IMR-90 (cell line): ENCODE results near the gene TNNI3K. TPM values are rescaled to one million over a fixed set of nuclear protein-coding genes. Genes with fewer than 3 reads are reported as not detected.

ENCODE experiments used
- ATAC-seq: fragments of 200-7000 bp; cut with Tn5 transposase; 2 replicates; pipeline ENCODE4 v1.9.1; 2020; ENCODE audit warnings: low read depth, mild to moderate bottlenecking, moderate library complexity
- BruUV-seq: library from RNA; stranded (reverse); fragments of 400-500 nt; replicated peaks from 2 replicates; lab custom pipeline; 2021; lab: Mats Ljungman, UMichigan
- CTCF ChIA-PET: fragments of 300-600 bp; formaldehyde crosslinking; extraction: SDS; loops from one replicate; lab custom pipeline; 2021; ENCODE audit warnings: antibody characterized with exemption; lab: Yijun Ruan, JAX
- POLR2A ChIA-PET: fragments of 300-600 bp; sonication (Branson Sonifier 250); formaldehyde crosslinking; loops from one replicate; lab custom pipeline; 2022; ENCODE audit warnings: antibody characterized with exemption; ENCODE audit not compliant: unreplicated experiment; lab: Charles Lee
- DNase-seq: peaks from one replicate; pipeline ENCODE4 v3.0.0; 2013
- H2AFZ ChIP-seq: replicated peaks from 2 replicates; pipeline ENCODE3; 2013; ENCODE audit warnings: low read length, mild to moderate bottlenecking; ENCODE audit not compliant: poor library complexity
- H2AK5ac ChIP-seq: 2 replicates; pipeline ENCODE4 v1.6.1; 2013; ENCODE audit warnings: low read depth, low read length, inconsistent platforms
- H2AK9ac ChIP-seq: replicated peaks from 2 replicates; pipeline ENCODE3; 2013; ENCODE audit warnings: mild to moderate bottlenecking, low read depth, low read length, moderate library complexity; ENCODE audit not compliant: poor library complexity
- H2BK120ac ChIP-seq: 2 replicates; pipeline ENCODE4 v1.6.1; 2013; ENCODE audit warnings: low read depth, low read length, inconsistent platforms
- H2BK15ac ChIP-seq: 3 replicates; pipeline ENCODE4 v1.6.1; 2013; ENCODE audit warnings: low read depth, low read length, inconsistent platforms
- H2BK20ac ChIP-seq: 2 replicates; pipeline ENCODE4 v1.6.1; 2013; ENCODE audit warnings: low read depth, mild to moderate bottlenecking, inconsistent platforms, low read length, moderate library complexity
- H2BK5ac ChIP-seq: 2 replicates; pipeline ENCODE4 v1.6.1; 2013; ENCODE audit warnings: mild to moderate bottlenecking, low read depth, low read length, inconsistent platforms; ENCODE audit not compliant: poor library complexity, severe bottlenecking
- H3K14ac ChIP-seq: replicated peaks from 2 replicates; pipeline ENCODE4 v1.6.1; 2013; ENCODE audit warnings: low read depth, low read length, inconsistent platforms
- H3K18ac ChIP-seq: 2 replicates; pipeline ENCODE4 v1.6.1; 2013; ENCODE audit warnings: low read depth, low read length, control low read depth
- H3K23ac ChIP-seq: 2 replicates; pipeline ENCODE4 v1.6.1; 2013; ENCODE audit warnings: low read depth, low read length, inconsistent platforms
- H3K27ac ChIP-seq: 2 replicates; pipeline ENCODE4 v1.5.1; 2013; ENCODE audit warnings: mild to moderate bottlenecking, control low read depth, low read length; ENCODE audit not compliant: insufficient read depth
- H3K27me3 ChIP-seq: 2 replicates; pipeline ENCODE4 v1.6.1; 2013; ENCODE audit warnings: low read length; ENCODE audit not compliant: control insufficient read depth, insufficient read depth
- H3K36me3 ChIP-seq: 2 replicates; pipeline ENCODE4 v1.6.1; 2013; ENCODE audit warnings: low read length, mixed read lengths; ENCODE audit not compliant: control insufficient read depth, insufficient read depth
- H3K4ac ChIP-seq: 2 replicates; pipeline ENCODE4 v1.6.1; 2013; ENCODE audit warnings: low read depth, low read length, inconsistent platforms
- H3K4me1 ChIP-seq: 2 replicates; pipeline ENCODE4 v1.6.1; 2013; ENCODE audit warnings: low read length, mixed read lengths; ENCODE audit not compliant: control insufficient read depth, insufficient read depth
- H3K4me2 ChIP-seq: 2 replicates; pipeline ENCODE4 v1.6.1; 2013; ENCODE audit warnings: low read depth, mild to moderate bottlenecking, control low read depth, low read length, moderate library complexity
- H3K4me3 ChIP-seq: 2 replicates; pipeline ENCODE4 v1.5.1; 2013; ENCODE audit warnings: low read depth, mild to moderate bottlenecking, control low read depth, low read length, moderate library complexity; ENCODE audit not compliant: insufficient read depth
- H3K56ac ChIP-seq: 2 replicates; pipeline ENCODE4 v1.6.1; 2013; ENCODE audit warnings: low read length, inconsistent platforms; ENCODE audit not compliant: insufficient read depth; ENCODE audit errors: extremely low read depth
- H3K79me1 ChIP-seq, 2 experiments: 2 replicates each; pipeline ENCODE4 v1.6.1; 2013; ENCODE audit warnings: low read length in 2 of 2, inconsistent platforms in 1 of 2, low read depth in 1 of 2
- H3K9ac ChIP-seq: 2 replicates; pipeline ENCODE4 v1.6.1; 2013; ENCODE audit warnings: low read depth, low read length, control low read depth
- H3K9me1 ChIP-seq: 2 replicates; pipeline ENCODE4 v1.6.1; 2013; ENCODE audit warnings: low read length, inconsistent platforms; ENCODE audit not compliant: insufficient read depth
- H3K9me3 ChIP-seq: 2 replicates; pipeline ENCODE4 v1.6.1; 2013; ENCODE audit warnings: low read length; ENCODE audit not compliant: control insufficient read depth, insufficient read depth
- H4K20me1 ChIP-seq: 2 replicates; pipeline ENCODE4 v1.6.1; 2013; ENCODE audit warnings: low read length, inconsistent platforms; ENCODE audit not compliant: insufficient read depth
- H4K5ac ChIP-seq: 2 replicates; pipeline ENCODE4 v1.6.1; 2013; ENCODE audit warnings: mild to moderate bottlenecking, low read depth, low read length, control low read depth
- H4K8ac ChIP-seq, 2 experiments: 2 replicates each; pipeline ENCODE4 v1.6.1; 2013; ENCODE audit warnings: low read depth in 2 of 2, low read length in 2 of 2, control low read depth in 1 of 2, inconsistent platforms in 1 of 2
- H4K91ac ChIP-seq: 2 replicates; pipeline ENCODE4 v1.6.1; 2013; ENCODE audit warnings: low read depth, low read length, inconsistent platforms; ENCODE audit not compliant: insufficient read depth
- BHLHE40 ChIP-seq: fragments of 150-350 bp; IDR thresholded peaks from 2 replicates; pipeline ENCODE4 v1.6.1; 2016; ENCODE audit warnings: mild to moderate bottlenecking, low read depth, low read length
- CEBPB ChIP-seq: IDR thresholded peaks from 2 replicates; pipeline ENCODE4 v1.6.1; 2012; ENCODE audit warnings: low read depth, low read length, improper control_type of control experiment
- CTCF ChIP-seq: conservative IDR thresholded peaks from 2 replicates; pipeline ENCODE4 v1.5.1; 2012; ENCODE audit warnings: mild to moderate bottlenecking, low read depth, low read length, improper control_type of control experiment
- FOS ChIP-seq: fragments of 150-350 bp; IDR thresholded peaks from 2 replicates; pipeline ENCODE4 v1.6.1; 2016; ENCODE audit warnings: low read depth, low read length
- MAFK ChIP-seq: IDR thresholded peaks from 2 replicates; pipeline ENCODE4 v1.6.1; 2012; ENCODE audit warnings: low read depth, low read length, improper control_type of control experiment
- MAZ ChIP-seq: IDR thresholded peaks from 2 replicates; pipeline ENCODE4 v1.6.1; 2012; ENCODE audit warnings: low read depth, mild to moderate bottlenecking, low read length, improper control_type of control experiment, moderate library complexity, borderline replicate concordance
- MXI1 ChIP-seq: IDR thresholded peaks from 2 replicates; pipeline ENCODE4 v1.6.1; 2012; ENCODE audit warnings: low read depth, mild to moderate bottlenecking, low read length, moderate library complexity, borderline replicate concordance
- NFE2L2 ChIP-seq: fragments of 150-350 bp; IDR thresholded peaks from 2 replicates; pipeline ENCODE4 v1.6.1; 2016; ENCODE audit warnings: low read depth, mild to moderate bottlenecking, low read length
- POLR2A ChIP-seq: IDR thresholded peaks from 2 replicates; pipeline ENCODE4 v1.6.1; 2012; ENCODE audit warnings: mild to moderate bottlenecking, low read depth, low read length
- RFX5 ChIP-seq: IDR thresholded peaks from 2 replicates; pipeline ENCODE4 v1.8.0; 2012; ENCODE audit warnings: low read depth, mild to moderate bottlenecking, low read length, moderate library complexity
- SMC3 ChIP-seq: fragments of 150-350 bp; IDR thresholded peaks from 2 replicates; pipeline ENCODE4 v1.6.1; 2016; ENCODE audit warnings: low read depth, mild to moderate bottlenecking, antibody characterized with exemption, low read length, moderate library complexity
- WGBS, 2 experiments: methylation state at CpG; one replicate each; pipeline versions ENCODE4 v1.1.5 to v1.1.7; 2013; ENCODE audit warnings: missing lambda C conversion rate in 2 of 2; ENCODE audit not compliant: insufficient read length in 1 of 2; ENCODE audit errors: extremely low coverage in 2 of 2; 5-methylcytosine and 5-hydroxymethylcytosine counted together
- dilution Hi-C: fragments of 300-500 bp; cut with HindIII; formaldehyde crosslinking; loops from one replicate; pipeline ENCODE4 v1.14.3; 2018; ENCODE audit warnings: low sequenced_read_pairs; ENCODE audit not compliant: unreplicated experiment
- in situ Hi-C: fragments of 300-500 bp; cut with MboI; formaldehyde crosslinking; loops from 3 replicates; pipeline ENCODE4 v1.14.3; 2019; ENCODE audit warnings: low sequenced_read_pairs, inconsistent platforms, mixed read lengths
- intact Hi-C: fragments of 100-400 bp; cut with micrococcal nuclease; formaldehyde crosslinking; loops from 2 replicates; pipeline ENCODE4 v1.10.0; 2022
- polyA plus RNA-seq, 3 experiments: library from polyadenylated mRNA; depleted of rRNA; stranded (reverse); fragments of >200 nt; gene quantifications; 2 replicates each; pipeline ENCODE4 v1.2.3, GENCODE V29; 2012; ENCODE audit warnings: low replicate concordance in 1 of 3
- total RNA-seq: library from RNA; depleted of rRNA; stranded (reverse); fragments of >200 nt; gene quantifications from 2 replicates; pipeline ENCODE4 v1.2.3, GENCODE V29; 2012

Gene TNNI3K
- total and polyA plus RNA-seq, 2 of the 4 experiments (the other 2 are of a cell fraction): 0.90 to 1.3 TPM

DNA sequence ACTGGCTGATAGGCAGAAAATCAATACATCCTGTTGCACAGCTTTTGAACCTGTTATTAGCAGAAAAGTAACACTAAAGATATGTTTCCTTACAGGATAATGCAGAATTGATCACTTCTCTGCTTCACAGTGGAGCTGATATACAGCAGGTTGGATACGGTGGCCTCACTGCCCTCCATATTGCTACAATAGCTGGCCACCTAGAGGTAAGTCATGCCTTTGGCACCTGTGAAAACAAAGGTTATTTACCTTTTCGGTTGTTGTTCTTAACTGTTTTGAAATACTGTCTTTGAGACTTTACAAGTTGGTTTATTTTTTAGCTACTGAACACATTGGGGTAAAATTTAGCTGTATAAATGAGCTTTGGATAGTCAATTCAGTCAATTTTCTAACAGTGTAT, 36.3 kb downstream of the TNNI3K start:
- Histone ChIP-seq H3K27me3 (no peaks in the 10 kb centered on the region), H3K9ac (no peak overlapping the region), H3K79me1 (no peaks in the 10 kb centered on the region), H4K8ac (no peak overlapping the region), H3K9me3 (no peaks in the 10 kb centered on the region; the same call in 1 of the 2 replicates), H3K4me1 (no peaks in the 10 kb centered on the region), H3K36me3 (no peaks in the 10 kb centered on the region), H4K91ac (no peak overlapping the region), H3K56ac (no peak overlapping the region), H3K9me1 (no peaks in the 10 kb centered on the region), H2BK5ac (no peak overlapping the region), H3K18ac (no peak overlapping the region), H4K20me1 (no peaks in the 10 kb centered on the region), H3K23ac (no peak overlapping the region), H3K27ac (no peak overlapping the region), H3K4me3 (no peak overlapping the region), H2AK5ac (no peak overlapping the region), H4K5ac (no peak overlapping the region), H3K4me2 (no peak overlapping the region), H2BK15ac (no peak overlapping the region), H2BK120ac (no peak overlapping the region), H2BK20ac (no peak overlapping the region), H3K4ac (no peak overlapping the region), H3K14ac (no peak overlapping the region), H2AK9ac (no peak overlapping the region), H2AFZ (no peak overlapping the region)
- DNase-seq (no peak), ATAC-seq (no peak)
- dilution Hi-C loops (no loop called here), in situ Hi-C loops (no loop called here), intact Hi-C loops (no loop called here)
- BruUV-seq: no TSS peak
- ChIA-PET POLR2A (no interaction called here), CTCF (interaction anchor here (0.5 to 1.1 kb wide), 2 partner anchors 11 to 25 kb away, joined by 3 to 5 read pairs; no protein-coding TSS in a partner anchor)
- WGBS, 2 experiments: 100% methylated on average over 1 of the region's 2 CpGs; no CpG with 5 or more reads in 1 of the 2 experiments
- TF ChIP-seq RFX5: no peak
- TF ChIP-seq CTCF: no peak
- TF ChIP-seq FOS: no peak
- TF ChIP-seq MXI1: no peak
- no peak for TF ChIP-seq CEBPB
- no peak for TF ChIP-seq BHLHE40
- TF ChIP-seq MAZ: no peak
- no peak for TF ChIP-seq POLR2A
- TF ChIP-seq SMC3: no peak
- TF ChIP-seq NFE2L2: no peak
- TF ChIP-seq MAFK: no peak
